Measurements from ENCODE around the gene SFTPA2.
"Not testable (repeated sequence)": the region's sequence is repeated elsewhere in the genome, so short reads cannot be mapped to it uniquely, and the experiment has no call there.

The SFTPA2 gene

GRCh38 chr10:79556961-79557360 lies 3.2 kb downstream of the SFTPA2 start:
- DNase-seq: not testable (repeated sequence)

GRCh38 chr10:79555354-79556309 lies 4.6 kb downstream of the SFTPA2 start:
- no peak for DNase-seq

- DNase-seq: no peak
Measured at GRCh38 chr10:79552143-79552542, 8.1 kb downstream of the SFTPA2 start.

GRCh38 chr10:79547973-79548372 lies 12.2 kb downstream of the SFTPA2 start:
- DNase-seq: no peak

- not testable (repeated sequence) for DNase-seq
Measured at GRCh38 chr10:79547128-79547527, 13.1 kb downstream of the SFTPA2 start.

- DNase-seq: not testable (repeated sequence)
Measured at GRCh38 chr10:79544926-79545659, 15.1 kb downstream of the SFTPA2 start.

- not testable (repeated sequence) for DNase-seq
Measured at GRCh38 chr10:79544408-79544807, 15.8 kb downstream of the SFTPA2 start.

GRCh38 chr10:79542626-79543025 lies 17.6 kb downstream of the SFTPA2 start:
- DNase-seq: no peak

- not testable (repeated sequence) for DNase-seq
Measured at GRCh38 chr10:79540930-79541329, 19.3 kb downstream of the SFTPA2 start.

- DNase-seq: not testable (repeated sequence)
Measured at GRCh38 chr10:79538311-79538710, 21.9 kb downstream of the SFTPA2 start.

GRCh38 chr10:79533903-79534175 lies 26.4 kb downstream of the SFTPA2 start:
- not testable (repeated sequence) for DNase-seq

- DNase-seq: not testable (repeated sequence)
Measured at GRCh38 chr10:79533142-79533902, 26.9 kb downstream of the SFTPA2 start.

GRCh38 chr10:79528261-79528660 lies 31.9 kb downstream of the SFTPA2 start:
- not testable (repeated sequence) for DNase-seq

GRCh38 chr10:79525049-79525710 lies 35.0 kb downstream of the SFTPA2 start:
- not testable (repeated sequence) for DNase-seq

- not testable (repeated sequence) for DNase-seq
Measured at GRCh38 chr10:79523157-79523853, 36.9 kb downstream of the SFTPA2 start.

GRCh38 chr10:79522464-79522863 lies 37.7 kb downstream of the SFTPA2 start:
- not testable (repeated sequence) for DNase-seq

GRCh38 chr10:79521751-79522150 lies 38.5 kb downstream of the SFTPA2 start:
- not testable (repeated sequence) for DNase-seq

- DNase-seq: not testable (repeated sequence)
Measured at GRCh38 chr10:79517567-79517966, 42.6 kb downstream of the SFTPA2 start.

GRCh38 chr10:79516532-79517205 lies 43.5 kb downstream of the SFTPA2 start:
- not testable (repeated sequence) for DNase-seq

- DNase-seq: not testable (repeated sequence)
Measured at GRCh38 chr10:79511891-79512583, 48.2 kb downstream of the SFTPA2 start, which contains the start of gene EIF5AL1. EIF5AL1 (plus strand) TSS chr10:79512533; CDS start chr10:79512650, 117 bp downstream.

Measured in NCI-H524 treated with DMSO at 0.1 percent for 48 hours (cell line).